ENCODE measurements around the gene MAP6.
"Not testable (repeated sequence)": the region's sequence is repeated elsewhere in the genome, so short reads cannot be mapped to it uniquely, and the experiment has no call there.

MAP6 gene

GRCh38 chr11:75591371-75591770, 77.5 kb downstream of the MAP6 start:
- no peak for DNase-seq (ENCODE audit: low read depth)

DNA sequence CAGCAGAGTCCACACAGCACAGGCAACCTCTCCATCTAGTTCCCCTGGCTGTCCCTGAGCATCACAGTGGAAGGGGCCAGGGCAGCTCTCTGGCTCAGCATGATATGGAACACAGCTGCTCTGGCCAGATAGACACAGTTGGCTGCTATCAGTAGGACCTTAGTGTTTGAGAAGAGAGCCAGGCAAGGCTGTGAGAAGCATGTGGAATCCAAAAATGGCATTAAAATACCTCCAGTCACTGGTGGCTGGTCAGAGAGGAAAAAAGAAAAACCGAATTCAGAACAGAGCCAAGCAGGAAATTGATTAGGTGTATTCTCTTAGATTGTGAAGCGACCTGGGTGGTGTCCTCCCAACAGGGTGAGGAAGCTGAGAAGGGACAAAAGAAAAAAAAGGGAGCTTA, 78.9 kb downstream of the MAP6 start:
- no peak for DNase-seq (ENCODE audit: low read depth)

DNA sequence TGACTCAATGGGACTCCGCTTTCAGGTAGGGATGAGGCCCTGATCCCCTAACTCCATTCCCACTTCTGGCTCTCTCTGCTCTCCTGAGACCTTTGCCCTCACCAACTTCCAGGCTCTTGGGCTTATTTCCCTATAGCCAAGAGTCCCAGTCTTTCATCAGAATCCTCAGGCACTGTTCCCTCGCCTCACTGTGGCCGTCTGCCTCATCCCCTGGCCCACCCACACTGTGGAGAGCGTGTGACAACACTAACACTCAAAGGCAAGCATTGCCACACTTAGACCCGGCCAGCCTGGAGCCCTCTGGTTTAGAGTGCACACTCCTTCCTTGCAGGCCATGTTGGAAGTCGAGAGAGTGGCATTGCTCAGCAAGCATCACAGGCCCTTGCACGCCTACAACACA, 79.8 kb downstream of the MAP6 start:
- DNase-seq (ENCODE audit: low read depth): no peak

GRCh38 chr11:75588051-75588481, 80.8 kb downstream of the MAP6 start:
- DNase-seq (ENCODE audit: low read depth): no peak

DNA sequence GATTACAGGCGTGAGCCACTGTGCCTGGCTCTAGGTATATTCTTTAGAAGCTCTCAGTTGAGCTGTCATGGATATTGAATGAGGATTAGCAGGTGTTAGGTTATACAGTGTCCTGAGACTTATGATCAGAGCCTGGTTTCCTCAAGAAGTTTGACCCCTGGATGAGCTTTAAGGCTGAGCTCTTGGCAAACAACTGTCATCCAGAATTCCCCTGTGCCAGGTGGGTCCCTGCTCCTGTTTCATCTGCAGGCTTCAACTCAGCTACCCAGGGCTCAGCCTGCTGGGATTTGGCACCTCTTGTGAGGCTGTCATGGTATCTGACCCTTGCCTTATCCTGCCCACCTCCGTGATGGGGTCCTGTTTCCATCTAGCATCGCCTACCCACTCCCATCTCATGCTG, 82.4 kb downstream of the MAP6 start:
- no peak for DNase-seq (ENCODE audit: low read depth)

DNA sequence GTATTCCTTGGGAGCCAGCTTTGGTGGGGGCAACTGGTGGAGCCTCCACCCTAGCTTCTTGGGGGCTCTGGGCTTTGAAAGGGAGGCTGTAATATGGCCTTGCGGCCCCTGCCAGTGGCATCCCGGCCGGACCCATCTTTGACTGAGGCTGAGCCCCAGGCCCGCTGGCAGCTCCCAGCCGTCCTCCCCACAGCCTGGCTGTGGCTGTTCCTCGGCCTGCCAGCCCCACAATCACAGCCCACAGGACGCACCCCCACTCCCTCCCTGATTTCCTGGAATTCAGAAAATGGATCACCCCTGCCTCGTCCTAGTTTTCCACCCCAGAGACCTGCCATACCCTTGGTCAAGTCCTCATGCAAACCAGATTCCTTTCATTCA, 83.6 kb downstream of the MAP6 start:
- no peak for DNase-seq (ENCODE audit: low read depth)

GRCh38 chr11:75584659-75585292, 84.1 kb downstream of the MAP6 start:
- not testable (repeated sequence) for DNase-seq (ENCODE audit: low read depth)

GRCh38 chr11:75583718-75584658, 84.8 kb downstream of the MAP6 start:
- DNase-seq (ENCODE audit: low read depth): no peak

DNA sequence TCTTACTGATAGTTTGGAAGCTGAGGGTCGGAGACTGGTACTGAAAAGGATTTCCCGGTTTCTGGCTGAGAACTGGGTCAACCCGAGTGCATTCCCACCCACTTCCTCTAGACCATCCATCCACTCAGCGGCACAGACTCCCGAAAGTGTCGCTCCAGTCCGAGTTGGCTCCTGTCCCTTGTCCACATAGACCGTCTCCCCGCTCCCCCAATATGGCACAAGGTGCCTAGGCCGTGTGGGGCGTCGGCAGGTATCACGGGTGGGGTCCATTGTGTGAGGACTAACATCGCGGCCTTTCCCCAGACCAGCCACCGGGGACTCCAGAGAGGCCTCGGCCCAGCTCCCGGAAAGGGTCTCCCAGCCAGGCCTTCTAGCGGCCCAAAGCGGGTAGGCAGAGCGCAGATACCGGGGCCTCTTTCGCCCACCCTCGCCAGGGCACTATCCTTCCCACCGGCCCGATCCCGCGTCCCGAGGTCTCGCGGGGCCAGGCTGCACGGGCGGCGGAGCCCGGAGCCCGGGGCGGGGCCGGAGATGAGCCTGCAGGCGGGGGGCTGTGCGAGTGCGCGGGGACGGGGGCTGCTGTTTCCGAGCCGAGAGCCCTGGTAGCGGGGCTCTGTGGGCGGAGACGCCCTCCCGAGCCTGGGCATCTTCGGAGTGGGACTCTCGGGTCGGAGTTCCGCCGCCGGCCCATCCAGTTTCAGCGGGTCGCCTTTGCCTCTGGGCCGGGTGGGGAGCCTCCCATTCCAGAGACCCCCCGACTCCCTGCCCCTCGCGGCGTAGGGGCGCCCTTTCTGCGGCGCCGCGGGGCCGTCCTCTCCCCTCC, 85.7 kb downstream of the MAP6 start:
- DNase-seq (ENCODE audit: low read depth): peak; percentile 30

DNA sequence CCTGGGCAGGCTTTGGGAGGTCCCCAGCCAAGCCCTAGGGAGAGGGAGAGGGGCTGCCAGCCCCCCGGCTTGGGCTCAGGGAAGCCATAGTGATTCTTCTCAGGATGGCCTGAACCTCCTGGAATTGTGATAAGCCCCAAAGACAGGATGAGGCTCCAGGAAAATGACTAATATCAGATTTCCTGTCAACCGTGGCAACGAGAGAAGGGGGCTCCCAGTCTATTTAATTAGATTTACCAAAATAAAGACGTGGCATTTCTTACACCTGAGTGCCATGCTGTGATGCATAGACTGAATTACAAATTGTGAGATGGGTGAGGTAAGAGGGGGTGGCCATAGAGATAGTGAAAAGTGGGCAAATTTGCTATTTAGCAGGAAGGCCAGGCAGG, 86.3 kb downstream of the MAP6 start:
- no peak for DNase-seq (ENCODE audit: low read depth)

DNA sequence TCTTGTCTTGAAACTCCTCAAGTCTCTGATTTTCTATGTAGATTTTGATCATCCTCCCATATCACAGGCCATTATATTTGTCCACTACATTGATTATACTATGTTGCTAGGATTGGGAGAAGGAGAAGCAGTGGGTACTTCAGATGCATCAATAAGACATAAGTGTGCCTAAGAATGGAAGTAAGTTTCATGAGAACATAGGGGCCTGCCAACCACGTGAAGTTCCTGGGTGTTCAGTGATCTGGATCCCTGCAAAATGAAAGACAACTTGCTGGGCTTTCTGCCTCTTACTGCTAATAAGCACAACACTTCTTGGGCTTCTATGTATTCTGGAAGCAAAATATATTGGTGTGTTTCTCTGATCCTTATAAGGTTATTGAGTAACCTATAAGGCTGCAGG, 89.0 kb downstream of the MAP6 start:
- no peak for DNase-seq (ENCODE audit: low read depth)

- DNase-seq (ENCODE audit: low read depth): no peak
These were observed 89.9 kb downstream of the MAP6 start for GRCh38 chr11:75578977-75579376.

- peak; percentile 39 for DNase-seq (ENCODE audit: low read depth)
These were observed 91.6 kb downstream of the MAP6 start for GRCh38 chr11:75577207-75577606.

DNA sequence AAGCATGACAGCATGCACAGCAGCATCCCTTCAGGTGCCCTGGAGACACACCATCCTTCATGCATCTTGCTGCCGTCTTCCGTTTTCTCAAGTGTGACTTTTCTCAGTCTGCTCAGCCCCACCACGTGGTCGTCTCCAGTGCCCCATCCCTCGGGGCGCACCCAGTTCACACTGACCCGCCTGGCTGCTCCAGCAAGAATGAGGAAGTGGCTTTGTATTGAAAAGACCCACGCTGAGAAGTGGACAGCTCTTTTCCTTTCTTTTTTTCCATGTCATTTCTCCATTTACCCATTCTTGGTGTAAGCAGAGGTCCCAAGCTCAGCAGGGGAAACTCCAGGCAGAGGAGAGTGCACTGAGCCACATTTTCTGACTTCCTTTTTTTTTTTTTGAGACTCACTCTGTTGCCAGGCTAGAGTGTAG, 92.3 kb downstream of the MAP6 start:
- DNase-seq (ENCODE audit: low read depth): no peak

DNA sequence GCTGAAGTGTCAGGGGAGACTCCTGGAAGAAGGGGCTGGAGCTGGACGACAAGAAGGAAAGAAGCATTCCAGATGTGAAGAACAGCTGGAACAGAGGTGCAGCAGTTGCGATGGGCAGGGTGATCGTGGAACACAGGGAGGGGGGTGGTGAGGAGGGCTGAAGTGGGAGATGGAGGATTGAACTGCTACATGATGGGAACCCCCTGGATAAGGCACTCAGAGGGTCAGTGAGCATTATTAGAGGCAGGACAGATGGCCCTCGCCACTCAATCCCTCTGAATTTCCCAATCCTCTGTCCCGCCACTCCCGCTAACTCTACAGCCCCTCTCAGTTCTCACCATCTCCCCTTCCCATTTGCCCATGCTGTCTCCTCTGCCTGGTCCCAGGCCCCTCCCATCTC, 92.8 kb downstream of the MAP6 start:
- DNase-seq (ENCODE audit: low read depth): no peak

DNA sequence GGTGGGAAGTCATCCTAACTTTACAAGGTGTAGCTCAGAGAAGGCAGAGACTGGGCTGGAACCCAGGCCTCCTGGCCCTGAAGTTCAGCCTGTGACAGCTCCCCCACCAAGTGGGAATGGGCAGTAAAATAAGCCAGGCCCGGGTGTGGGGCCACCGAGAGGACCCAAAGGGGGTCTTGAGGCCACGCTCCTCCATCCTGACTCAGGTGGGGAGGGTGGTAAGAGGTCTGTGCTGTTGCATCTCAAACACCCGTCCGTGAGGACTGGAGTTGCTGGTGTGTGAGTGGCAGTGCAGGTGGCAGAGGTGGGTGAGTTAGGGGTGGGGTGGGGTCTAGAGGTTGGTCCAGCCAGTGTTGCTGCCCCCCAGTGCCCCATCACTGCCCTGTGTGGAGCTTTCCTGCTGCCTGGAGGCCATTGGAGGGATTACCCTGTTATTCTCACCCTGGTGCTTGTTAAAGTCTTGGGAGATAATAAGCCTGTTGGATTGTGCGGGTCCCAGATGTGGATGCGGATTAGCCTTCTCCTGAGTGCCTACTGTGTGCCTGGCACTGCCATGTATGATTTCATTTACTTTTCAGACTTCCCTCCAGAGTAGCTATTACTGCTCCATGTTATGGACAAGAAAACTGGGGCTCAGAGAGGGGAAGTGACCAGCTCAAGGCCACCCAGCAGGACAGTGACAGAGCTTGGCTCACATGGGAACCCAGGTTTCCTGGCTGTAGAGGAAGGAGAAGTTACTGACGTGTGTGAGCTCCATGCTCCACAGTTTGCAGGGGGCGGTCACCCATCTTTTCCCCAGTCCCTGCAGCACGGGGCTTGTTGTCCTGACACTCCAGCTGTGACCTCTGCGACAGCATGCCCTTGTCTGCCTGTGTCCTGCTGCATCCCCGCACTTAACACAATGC, 93.9 kb downstream of the MAP6 start:
- DNase-seq (ENCODE audit: low read depth): no peak

GRCh38 chr11:75572744-75573143, 96.1 kb downstream of the MAP6 start:
- no peak for DNase-seq (ENCODE audit: low read depth)

GRCh38 chr11:75571625-75572024, 97.2 kb downstream of the MAP6 start:
- no peak for DNase-seq (ENCODE audit: low read depth)

DNA sequence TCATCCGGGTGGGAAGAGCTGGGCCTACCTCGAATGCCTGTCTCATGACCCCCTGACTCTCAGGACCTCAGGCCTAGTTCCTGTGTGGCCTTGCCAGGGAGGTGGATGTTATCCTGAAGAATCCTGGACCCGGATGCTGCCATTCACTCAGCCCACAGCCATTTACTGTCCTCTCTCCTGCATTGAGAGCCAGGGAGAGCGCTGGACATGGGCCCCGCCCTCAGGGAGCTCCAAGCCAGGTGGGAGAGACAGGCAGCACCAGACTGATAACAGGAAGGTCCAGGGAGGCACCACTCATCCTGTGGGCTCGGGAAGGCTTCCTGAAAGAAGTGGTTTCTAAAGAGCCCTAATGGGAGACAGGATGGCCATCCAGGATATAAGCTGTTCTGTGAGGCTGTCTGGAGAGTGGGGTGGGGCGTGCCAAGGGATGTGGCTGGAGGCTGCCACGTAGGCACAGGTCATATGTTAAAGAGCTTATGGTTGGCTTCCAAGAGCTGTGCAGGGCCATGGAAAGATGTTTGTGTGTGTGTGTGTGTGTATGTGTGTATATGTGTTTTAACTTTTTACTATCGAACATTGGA, 98.2 kb downstream of the MAP6 start:
- no peak for DNase-seq (ENCODE audit: low read depth)

DNA sequence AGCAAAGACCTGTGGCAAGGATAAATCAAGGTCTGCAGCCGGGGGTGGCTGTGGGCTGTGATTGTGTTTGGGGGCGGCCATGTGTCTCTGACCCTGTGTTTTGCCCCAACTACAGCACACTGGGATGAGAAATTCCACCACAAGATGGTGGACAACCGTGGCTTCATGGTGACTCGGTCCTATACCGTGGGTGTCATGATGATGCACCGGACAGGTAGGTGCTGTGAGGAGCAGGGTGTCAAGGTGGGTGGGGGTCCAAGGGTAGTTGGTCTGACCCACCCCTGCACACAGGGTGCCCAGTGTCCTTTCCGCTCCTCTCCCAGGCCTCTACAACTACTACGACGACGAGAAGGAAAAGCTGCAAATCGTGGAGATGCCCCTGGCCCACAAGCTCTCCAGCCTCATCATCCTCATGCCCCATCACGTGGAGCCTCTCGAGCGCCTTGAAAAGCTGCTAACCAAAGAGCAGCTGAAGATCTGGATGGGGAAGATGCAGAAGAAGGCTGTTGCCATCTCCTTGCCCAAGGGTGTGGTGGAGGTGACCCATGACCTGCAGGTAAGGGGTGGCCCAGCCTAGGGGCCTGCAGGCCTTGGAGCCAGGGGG, 100.1 kb downstream of the MAP6 start:
- DNase-seq (ENCODE audit: low read depth): no peak

- DNase-seq (ENCODE audit: low read depth): no peak
These were observed 100.9 kb downstream of the MAP6 start for GRCh38 chr11:75567971-75568370.
